ENCODE data around the gene FER. TPM values are rescaled to one million over a fixed set of nuclear protein-coding genes. Genes with fewer than 3 reads are reported as not detected.
"Not testable (repeated sequence)": the region's sequence is repeated elsewhere in the genome, so short reads cannot be mapped to it uniquely, and the experiment has no call there.

Gene FER
- total RNA-seq, 1 donor from 2014 or later: 12.3 TPM

- ATAC-seq: no peak
- intact Hi-C loops (cut with micrococcal nuclease): no loop called here
- DNase-seq: no peak
Measured at GRCh38 chr5:109141222-109142200, 393.8 kb downstream of the FER start.

DNA sequence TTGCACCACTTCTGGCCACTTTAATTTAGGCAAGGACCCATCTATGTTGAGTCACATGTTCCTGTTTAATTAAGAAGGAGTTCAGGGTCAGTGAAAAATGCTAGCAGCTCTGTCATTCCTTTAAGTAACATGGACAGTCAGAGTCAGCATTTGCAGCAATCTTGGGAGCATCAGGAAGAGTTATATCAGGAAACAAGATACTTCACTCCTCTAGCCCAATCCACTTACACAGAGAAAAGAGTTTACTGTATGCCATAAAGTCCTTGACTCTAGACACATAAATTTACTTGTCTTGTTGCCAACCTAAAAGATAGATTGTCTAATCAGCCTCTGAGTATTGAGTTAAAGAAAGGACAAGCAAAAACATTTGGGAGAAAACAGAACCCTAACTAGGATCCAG lies 395.3 kb downstream of the FER start:
- ATAC-seq: no peak
- intact Hi-C loops (cut with micrococcal nuclease): no loop called here
- DNase-seq: no peak

- intact Hi-C loops (cut with micrococcal nuclease): no loop called here
- ATAC-seq: no peak
Measured at GRCh38 chr5:109145139-109145538, 397.4 kb downstream of the FER start.

GRCh38 chr5:109146591-109146990 lies 398.9 kb downstream of the FER start:
- intact Hi-C loops (cut with micrococcal nuclease): no loop called here
- DNase-seq: no peak
- no peak for ATAC-seq

More at GRCh38 chr5:109145139-109145538, 397.4 kb downstream of the FER start:
- DNase-seq: no peak

DNA sequence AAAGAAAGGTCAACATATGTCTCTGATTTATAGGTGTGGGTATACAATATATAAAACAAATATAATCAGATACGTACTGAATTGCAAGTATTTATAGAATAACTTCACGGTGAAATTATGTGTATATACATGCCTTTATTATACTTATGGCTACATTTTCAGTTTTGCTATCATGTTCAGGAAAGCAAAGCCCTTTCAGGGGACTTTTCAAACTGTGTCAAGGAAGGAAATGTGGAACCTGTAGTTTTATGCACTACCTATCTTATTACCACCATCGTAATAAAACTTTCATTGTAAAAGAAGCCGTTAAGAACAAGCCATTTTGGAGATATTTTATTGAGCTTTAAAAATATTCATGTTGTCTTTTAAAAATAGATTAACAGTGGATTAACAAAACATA lies 404.9 kb downstream of the FER start:
- ATAC-seq (no peak), DNase-seq (no peak)
- intact Hi-C loops (cut with micrococcal nuclease): no loop called here

DNA sequence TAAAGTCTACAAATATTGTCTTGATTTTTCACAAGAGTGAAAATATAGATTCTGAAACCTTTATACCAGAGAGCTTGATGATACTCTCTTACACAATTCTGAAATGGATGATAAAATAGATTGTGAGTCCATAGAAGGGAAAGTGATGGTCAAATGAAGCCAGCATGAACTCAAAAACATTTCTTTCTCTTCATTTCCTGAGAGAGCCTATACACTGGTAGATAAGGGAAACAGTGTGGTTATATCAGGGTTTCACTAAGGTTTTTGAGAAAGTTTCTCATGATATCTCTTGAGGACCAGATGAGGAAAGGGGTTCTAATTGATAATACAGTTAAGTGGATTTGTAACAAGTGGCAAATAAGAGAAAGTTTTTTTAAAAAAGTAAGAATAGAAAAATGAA lies 407.9 kb downstream of the FER start:
- intact Hi-C loops (cut with micrococcal nuclease): no loop called here
- no peak for DNase-seq
- no peak for ATAC-seq

DNA sequence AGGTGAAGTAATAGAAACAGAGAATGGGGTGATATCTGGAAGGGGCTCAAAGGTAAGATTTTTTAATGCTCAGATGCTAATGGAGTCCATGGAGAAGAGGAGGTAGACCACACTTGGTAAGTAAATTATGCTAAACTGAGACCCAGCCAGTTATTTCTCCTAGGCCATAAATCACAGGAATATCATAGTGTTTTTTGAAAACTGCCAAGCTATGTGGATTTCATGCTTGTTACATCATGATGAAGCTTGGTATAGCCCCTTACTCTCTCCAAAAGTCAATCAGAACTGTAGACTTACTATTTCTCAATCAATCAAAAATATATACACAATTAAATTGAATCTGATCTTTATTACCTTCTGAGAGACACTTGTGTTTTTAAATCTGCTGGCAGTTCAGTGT lies 409.2 kb downstream of the FER start:
- intact Hi-C loops (cut with micrococcal nuclease): no loop called here
- ATAC-seq (no peak), DNase-seq (no peak)

DNA sequence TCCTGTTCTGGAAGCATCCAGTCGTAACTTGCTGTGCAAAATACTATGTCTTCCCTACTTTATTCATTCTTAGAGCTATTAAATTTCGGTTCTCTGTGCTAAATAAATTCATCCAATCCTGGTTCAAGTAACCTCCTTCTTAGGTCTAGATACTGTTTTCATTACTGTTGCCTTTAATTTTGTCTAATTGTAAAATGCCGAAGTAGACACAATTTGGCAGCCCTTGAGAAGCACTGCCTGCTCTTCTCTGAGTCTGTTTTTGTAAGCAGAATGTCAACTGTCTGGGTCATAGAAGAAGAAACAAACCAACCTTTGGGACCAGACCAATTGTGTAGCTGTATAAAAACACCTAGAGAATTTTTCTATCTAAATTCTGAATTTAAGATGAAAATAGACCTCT lies 412.8 kb downstream of the FER start:
- no peak for DNase-seq
- no peak for ATAC-seq
- intact Hi-C loops (cut with micrococcal nuclease): no loop called here

GRCh38 chr5:109161914-109162683 lies 414.4 kb downstream of the FER start:
- intact Hi-C loops (cut with micrococcal nuclease): no loop called here
- no peak for DNase-seq
- no peak for ATAC-seq

GRCh38 chr5:109163336-109163735 lies 415.6 kb downstream of the FER start:
- intact Hi-C loops (cut with micrococcal nuclease): no loop called here
- DNase-seq (no peak), ATAC-seq (no peak)

- ATAC-seq: no peak
- DNase-seq: no peak
- intact Hi-C loops (cut with micrococcal nuclease): no loop called here
Measured at GRCh38 chr5:109164001-109164400, 416.3 kb downstream of the FER start.

DNA sequence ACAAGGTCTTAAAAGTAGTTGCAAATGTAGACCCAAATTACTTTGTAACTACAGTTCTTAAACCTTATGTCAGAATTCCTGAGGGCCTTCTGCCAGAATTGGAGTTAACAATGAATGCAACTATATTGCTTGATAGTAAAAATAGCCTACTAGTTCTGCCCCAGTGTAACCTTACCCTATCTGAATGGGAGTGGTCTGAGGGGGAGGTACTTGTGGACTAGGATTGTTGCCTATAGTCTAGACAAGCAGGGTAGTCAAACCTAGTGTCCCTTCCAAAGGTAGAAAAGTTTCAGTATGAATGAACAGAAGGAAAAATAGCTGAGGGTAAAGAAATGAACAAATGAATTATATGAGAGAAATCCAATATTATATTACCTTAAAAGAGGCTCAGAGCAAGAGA lies 419.9 kb downstream of the FER start:
- ATAC-seq (no peak), DNase-seq (no peak)
- intact Hi-C loops (cut with micrococcal nuclease): no loop called here

DNA sequence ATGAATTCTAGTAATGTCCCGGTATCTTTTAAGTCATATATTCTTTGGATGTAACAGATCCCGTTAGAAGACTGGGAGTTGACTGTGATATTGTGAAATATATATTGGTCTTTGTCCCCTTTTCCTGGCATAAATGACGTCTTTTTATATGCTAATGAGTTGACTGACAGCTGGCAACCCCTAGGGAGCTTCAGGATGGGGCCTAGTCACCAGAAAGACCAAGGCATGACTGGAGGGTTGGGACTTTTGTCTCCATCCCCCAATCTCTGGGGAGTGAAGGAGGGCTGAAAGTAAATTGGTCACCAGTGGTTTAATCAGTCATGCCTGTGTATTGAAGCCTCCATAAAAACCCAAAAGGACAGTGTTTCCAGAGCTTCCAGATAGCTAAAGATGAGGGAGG lies 420.5 kb downstream of the FER start:
- intact Hi-C loops (cut with micrococcal nuclease): no loop called here
- DNase-seq (no peak), ATAC-seq (no peak)

GRCh38 chr5:109170629-109171350 lies 423.1 kb downstream of the FER start:
- ATAC-seq (no peak), DNase-seq (no peak)
- intact Hi-C loops (cut with micrococcal nuclease): no loop called here

- intact Hi-C loops (cut with micrococcal nuclease); ATAC-seq; DNase-seq: not testable (repeated sequence)
Measured at GRCh38 chr5:109171437-109172073, 423.9 kb downstream of the FER start.

DNA sequence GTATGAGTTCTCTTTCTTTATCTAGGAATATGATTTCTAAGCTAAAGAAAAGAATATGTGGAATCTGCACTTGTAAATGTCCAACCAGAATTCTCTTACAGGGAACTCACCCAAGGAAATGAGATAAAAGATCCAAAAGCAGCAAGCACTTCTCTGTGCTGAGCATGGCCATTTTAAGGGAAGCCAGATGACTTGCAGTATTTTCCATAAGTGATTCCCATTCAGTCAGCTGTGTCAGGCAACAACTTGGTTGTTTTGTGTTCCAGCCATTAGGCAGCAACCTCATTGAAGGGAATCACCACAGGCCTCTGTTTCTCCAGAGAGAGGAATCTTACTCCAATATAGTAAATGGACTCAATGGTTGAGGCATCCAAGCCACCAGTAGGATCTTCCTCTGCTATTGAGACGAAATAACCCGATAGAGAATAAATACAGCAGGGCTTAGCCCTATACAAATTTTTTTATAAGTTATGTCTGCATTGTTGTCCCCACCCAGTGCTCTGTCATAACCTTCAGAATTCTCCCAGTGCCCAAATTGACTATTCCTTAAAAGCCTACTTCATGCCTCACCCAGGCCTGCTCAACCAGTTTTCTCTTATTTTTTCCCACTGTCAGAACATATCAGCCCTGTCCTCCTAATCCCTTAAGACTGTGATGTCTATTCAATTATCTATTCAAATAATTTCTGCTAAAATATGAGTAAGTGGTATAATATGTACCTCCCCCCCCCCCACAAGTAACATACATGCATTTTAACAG lies 425.5 kb downstream of the FER start:
- ATAC-seq: no peak
- intact Hi-C loops (cut with micrococcal nuclease): no loop called here
- DNase-seq: no peak

DNA sequence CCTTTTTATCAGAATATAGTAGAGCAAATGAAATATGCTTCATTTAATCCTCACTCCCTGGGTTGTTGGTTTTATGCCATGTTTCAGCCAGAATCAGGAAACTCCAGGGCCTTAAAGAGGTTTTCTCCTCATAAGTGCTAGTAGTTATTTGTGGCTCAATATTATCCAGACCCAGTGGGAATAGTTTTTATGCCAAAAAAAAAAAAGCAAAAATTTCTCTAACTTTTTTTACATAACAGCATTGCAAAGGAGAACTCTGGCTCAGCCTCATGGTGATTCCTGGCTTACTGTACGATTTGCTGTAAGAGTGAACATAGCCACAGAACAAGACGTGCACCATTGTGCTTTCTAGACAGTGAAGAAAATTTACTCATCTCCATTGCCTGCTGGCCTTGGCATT lies 429.5 kb downstream of the FER start:
- peak; percentile 67 for ATAC-seq
- intact Hi-C loops (cut with micrococcal nuclease): no loop called here
- no peak for DNase-seq

- ATAC-seq (no peak), DNase-seq (no peak)
- intact Hi-C loops (cut with micrococcal nuclease): no loop called here
Measured at GRCh38 chr5:109177782-109178181, 430.1 kb downstream of the FER start.

- DNase-seq (no peak), ATAC-seq (no peak)
- intact Hi-C loops (cut with micrococcal nuclease): no loop called here
Measured at GRCh38 chr5:109180668-109181067, 433.0 kb downstream of the FER start.

All from left ventricle myocardium superior (tissue), 1 donor.